NOMO-1 (cell line): ENCODE data around the gene SDE2.
A peak's percentile ranks its signal among the peaks of the same experiment; 100 is the strongest.
"Not testable (repeated sequence)": the region's sequence is repeated elsewhere in the genome, so short reads cannot be mapped to it uniquely, and the experiment has no call there.

ENCODE experiments used
- DNase-seq, 2 experiments: peaks; one replicate each; lab custom pipeline; 2025; ENCODE audit not compliant: unreplicated experiment in 2 of 2; lab: John Stamatoyannopoulos, UW

SDE2 gene

GRCh38 chr1:225979421-225979820 is 19.7 kb downstream of the SDE2 start:
- no peak for DNase-seq

- no peak for DNase-seq
These were observed 21.0 kb downstream of the SDE2 start for GRCh38 chr1:225977937-225978748.

GRCh38 chr1:225975146-225975545 is 24.0 kb downstream of the SDE2 start:
- not testable (repeated sequence) for DNase-seq

- no peak for DNase-seq
These were observed 24.7 kb downstream of the SDE2 start for GRCh38 chr1:225974454-225974853.

- no peak for DNase-seq
These were observed 26.0 kb downstream of the SDE2 start for GRCh38 chr1:225973158-225973557.

GRCh38 chr1:225972344-225973152 is 26.6 kb downstream of the SDE2 start:
- DNase-seq: no peak

- not testable (repeated sequence) for DNase-seq
These were observed 28.5 kb downstream of the SDE2 start for GRCh38 chr1:225970592-225971157.

GRCh38 chr1:225969751-225970150 is 29.4 kb downstream of the SDE2 start:
- DNase-seq: not testable (repeated sequence)

GRCh38 chr1:225965231-225965630 is 33.9 kb downstream of the SDE2 start:
- DNase-seq: no peak

GRCh38 chr1:225963735-225964530 is 35.2 kb downstream of the SDE2 start:
- DNase-seq: no peak

GRCh38 chr1:225962440-225962975 is 36.6 kb downstream of the SDE2 start:
- DNase-seq: peak; percentile 20 to 48

- no peak for DNase-seq
These were observed 37.3 kb downstream of the SDE2 start for GRCh38 chr1:225961659-225962439.

GRCh38 chr1:225958041-225958440 is 41.1 kb downstream of the SDE2 start:
- no peak for DNase-seq

GRCh38 chr1:225954753-225955152 is 44.4 kb downstream of the SDE2 start:
- no peak for DNase-seq

GRCh38 chr1:225953315-225953714 is 45.8 kb downstream of the SDE2 start:
- DNase-seq: no peak

- DNase-seq: peak in 1 of 2 experiments; percentile 23
These were observed 48.1 kb downstream of the SDE2 start for GRCh38 chr1:225950905-225951497.

GRCh38 chr1:225949041-225949440 is 50.1 kb downstream of the SDE2 start:
- no peak for DNase-seq

GRCh38 chr1:225946803-225947202 is 52.3 kb downstream of the SDE2 start:
- no peak for DNase-seq

GRCh38 chr1:225946082-225946620 is 53.0 kb downstream of the SDE2 start:
- DNase-seq: no peak
